AG10803 (cell line): ENCODE measurements around the gene WDFY4.

Experiments
- DNase-seq: peaks from one replicate; pipeline ENCODE4 v3.0.0; 2010; ENCODE audit warnings: low read depth
- H3K4me3 ChIP-seq: 2 replicates; pipeline ENCODE4 v1.5.1; 2011; ENCODE audit warnings: mild to moderate bottlenecking, low read length, control low read depth
- TF ChIP-seq, protein P1 (sequence below): conservative IDR thresholded peaks from 2 replicates; pipeline ENCODE4 v1.5.1; 2011; ENCODE audit warnings: mild to moderate bottlenecking, low read length, control low read depth, inconsistent platforms

WDFY4 gene

DNA sequence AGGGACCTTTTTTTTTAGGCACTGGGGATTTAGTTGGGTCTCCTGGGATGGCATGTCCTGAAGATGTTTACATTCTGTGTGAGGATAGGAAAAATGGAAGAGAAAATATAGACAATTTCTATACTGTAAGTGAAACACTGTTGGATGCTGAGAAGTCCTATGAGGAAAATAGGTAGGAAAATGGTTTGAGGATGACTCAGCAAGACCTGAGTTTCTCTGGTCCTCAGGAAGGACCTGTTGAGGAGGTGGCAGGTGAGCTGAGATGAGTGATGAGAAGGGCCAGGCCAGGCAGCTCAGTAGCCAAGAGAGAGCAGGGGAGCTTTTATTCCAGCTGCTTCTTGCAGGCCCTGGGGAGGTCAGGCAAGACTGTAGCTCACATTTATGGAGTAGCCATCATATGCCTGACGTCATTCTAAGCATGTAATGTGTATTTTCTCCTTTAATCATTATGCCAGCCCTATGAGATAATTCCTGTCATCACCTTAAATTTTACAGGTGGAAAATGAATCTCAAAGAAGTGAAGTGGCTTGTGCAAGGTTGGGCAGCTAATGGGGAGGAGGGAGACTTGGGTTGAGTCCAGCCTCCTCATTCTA, 274.0 kb downstream of the WDFY4 start:
- H3K4me3 ChIP-seq: no peak overlapping the region
- TF ChIP-seq, protein P1, sequence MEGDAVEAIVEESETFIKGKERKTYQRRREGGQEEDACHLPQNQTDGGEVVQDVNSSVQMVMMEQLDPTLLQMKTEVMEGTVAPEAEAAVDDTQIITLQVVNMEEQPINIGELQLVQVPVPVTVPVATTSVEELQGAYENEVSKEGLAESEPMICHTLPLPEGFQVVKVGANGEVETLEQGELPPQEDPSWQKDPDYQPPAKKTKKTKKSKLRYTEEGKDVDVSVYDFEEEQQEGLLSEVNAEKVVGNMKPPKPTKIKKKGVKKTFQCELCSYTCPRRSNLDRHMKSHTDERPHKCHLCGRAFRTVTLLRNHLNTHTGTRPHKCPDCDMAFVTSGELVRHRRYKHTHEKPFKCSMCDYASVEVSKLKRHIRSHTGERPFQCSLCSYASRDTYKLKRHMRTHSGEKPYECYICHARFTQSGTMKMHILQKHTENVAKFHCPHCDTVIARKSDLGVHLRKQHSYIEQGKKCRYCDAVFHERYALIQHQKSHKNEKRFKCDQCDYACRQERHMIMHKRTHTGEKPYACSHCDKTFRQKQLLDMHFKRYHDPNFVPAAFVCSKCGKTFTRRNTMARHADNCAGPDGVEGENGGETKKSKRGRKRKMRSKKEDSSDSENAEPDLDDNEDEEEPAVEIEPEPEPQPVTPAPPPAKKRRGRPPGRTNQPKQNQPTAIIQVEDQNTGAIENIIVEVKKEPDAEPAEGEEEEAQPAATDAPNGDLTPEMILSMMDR: no peak
- DNase-seq: no peak

DNA sequence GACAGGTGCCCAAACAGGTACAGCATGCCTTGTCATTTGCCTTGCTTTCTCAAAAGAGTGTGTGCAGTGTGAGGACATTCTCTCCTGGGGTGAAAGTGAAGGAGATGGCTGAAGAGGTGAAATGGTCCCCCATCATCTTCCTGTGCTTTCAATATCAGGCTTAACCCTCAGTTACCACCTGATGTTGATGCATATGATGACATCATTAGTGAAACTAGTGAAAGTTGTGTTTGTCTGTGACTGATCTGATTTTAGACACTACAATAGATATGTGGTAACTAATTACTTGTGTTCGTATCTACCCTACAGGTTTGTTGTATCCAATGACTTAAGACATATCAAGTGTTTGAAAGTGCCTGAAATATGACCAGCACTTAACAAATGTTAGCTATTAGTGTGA, 279.4 kb downstream of the WDFY4 start:
- TF ChIP-seq, protein P1: no peak
- H3K4me3 ChIP-seq: no peak overlapping the region
- DNase-seq: no peak

DNA sequence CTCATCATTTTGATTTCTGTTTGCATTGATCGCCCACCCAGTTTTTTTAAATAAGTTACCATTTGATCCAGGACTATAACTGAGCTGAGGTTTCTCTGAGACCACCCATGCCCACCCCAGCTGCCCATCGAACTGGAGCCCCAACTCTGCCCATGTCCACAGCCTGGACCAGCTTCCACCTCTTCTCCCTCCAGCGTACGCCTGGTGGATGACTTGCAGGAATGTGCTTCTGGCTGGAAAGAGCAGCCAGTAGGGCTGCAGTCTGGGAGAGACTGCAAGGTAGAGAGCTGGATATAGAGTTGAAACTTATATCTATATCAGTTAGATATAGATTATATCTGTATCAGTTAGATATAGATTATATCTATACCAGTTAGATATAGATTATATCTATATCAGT, 280.8 kb downstream of the WDFY4 start:
- H3K4me3 ChIP-seq: no peak overlapping the region
- TF ChIP-seq, protein P1: no peak
- no peak for DNase-seq

DNA sequence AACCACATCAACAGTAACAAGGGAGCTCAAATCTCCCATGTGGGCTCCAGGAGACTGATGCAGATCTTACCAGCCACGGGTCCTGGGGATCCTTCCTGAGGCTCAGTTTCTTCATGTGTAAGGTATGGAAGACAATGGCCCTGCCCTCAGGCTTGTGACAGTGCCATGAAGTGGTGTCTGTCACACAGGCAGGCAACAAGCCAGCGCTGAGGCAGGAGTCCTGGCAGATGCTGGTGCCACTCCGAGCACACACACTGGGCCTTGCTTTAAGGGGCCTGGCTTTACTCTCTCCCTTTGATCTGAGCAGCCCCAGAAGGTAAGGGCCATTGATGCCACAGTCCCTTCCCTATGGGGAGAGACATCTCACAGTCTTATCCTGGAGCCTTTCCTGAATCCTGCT, 283.4 kb downstream of the WDFY4 start:
- TF ChIP-seq, protein P1: no peak
- DNase-seq: no peak

DNA sequence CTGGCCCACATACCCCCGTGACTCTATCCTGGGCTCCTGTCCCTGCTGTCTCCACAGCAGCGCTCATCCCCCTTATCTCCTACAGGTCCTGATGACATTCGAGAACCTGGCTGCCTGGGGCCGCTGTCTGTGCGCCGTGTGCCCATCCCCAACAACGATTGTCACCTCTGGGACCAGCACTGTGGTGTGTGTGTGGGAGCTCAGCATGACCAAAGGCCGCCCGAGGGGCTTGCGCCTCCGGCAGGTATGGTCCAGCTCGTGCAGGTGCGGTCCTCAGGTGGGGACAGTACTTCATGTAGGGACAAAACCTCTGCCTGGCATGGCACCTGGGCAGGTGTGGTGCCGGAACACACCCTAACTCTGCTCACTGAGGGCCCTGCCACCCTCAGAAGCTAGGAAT, 285.4 kb downstream of the WDFY4 start:
- TF ChIP-seq, protein P1: no peak
- H3K4me3 ChIP-seq: no peak overlapping the region
- no peak for DNase-seq

More for the DNA sequence above, 283.4 kb downstream of the WDFY4 start:
- H3K4me3 ChIP-seq: no peak overlapping the region

DNA sequence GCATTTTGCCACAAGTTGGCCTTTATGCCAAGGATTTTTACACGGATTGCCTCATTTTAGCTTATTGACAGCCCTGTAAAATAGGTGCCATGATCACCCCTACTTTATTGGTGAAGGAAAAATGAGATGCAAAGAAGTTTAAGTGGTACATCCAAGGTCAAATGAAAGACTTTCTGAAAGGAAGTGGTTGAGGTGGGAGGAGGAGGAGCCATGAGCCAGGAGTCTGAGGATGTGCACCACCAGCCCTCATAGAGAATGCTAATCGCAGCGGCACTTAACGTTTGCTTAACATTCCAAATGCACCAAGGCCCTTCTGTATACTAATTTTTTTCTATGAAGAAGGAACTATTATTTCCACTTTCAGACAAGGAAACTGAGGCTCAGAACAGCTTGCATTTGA, 286.0 kb downstream of the WDFY4 start:
- DNase-seq: no peak
- no peak overlapping the region for H3K4me3 ChIP-seq
- TF ChIP-seq, protein P1: no peak

DNA sequence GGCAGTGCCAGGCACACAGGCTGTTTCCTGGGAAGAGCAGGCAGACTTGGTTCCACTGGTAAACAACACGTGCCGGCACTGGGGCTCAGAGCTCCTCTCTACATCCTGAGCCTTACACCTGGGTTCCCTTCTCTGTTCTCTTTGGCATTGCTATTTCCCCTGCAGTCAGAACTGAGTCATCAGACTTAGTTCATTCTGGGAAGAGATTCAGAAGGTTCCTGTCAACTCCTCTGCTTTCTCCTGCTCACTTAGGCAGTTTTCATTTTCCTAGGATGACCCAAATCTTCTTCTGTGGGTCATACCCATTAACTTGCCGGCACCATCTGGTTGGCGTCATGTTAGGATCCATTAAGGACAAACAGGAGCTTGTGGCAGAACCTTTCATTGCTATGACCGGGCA, 288.4 kb downstream of the WDFY4 start:
- H3K4me3 ChIP-seq: no peak overlapping the region
- TF ChIP-seq, protein P1: no peak
- DNase-seq: no peak
